ENCODE results near the gene ARL2.

GRCh38 chr11:65059959-65060824, 46.2 kb downstream of the ARL2 start:
- TF ChIP-seq CTCF (conservative IDR thresholded peaks at IDR 0.05; ENCODE audit: low read depth, low read length): no peak
- TF ChIP-seq EZH2 (IDR thresholded peaks at IDR 0.05; ENCODE audit: low read length, unreplicated experiment): no peak
- TF ChIP-seq EZH2phosphoT487 (IDR thresholded peaks at IDR 0.05; ENCODE audit: borderline replicate concordance, low read length): no peak

All from PC-3 (cell line).